AG09319 (cell line): ENCODE measurements around the gene GRID1.

Experiments
- DNase-seq: peaks from one replicate; pipeline ENCODE4 v3.0.0-alpha.2; 2010; ENCODE audit warnings: low read depth; ENCODE audit errors: extremely low read depth
- CTCF ChIP-seq: IDR thresholded peaks from 2 replicates; pipeline ENCODE4 v1.5.1; 2011; ENCODE audit warnings: low read depth, mild to moderate bottlenecking, inconsistent platforms, low read length, moderate library complexity

GRID1 gene

DNA sequence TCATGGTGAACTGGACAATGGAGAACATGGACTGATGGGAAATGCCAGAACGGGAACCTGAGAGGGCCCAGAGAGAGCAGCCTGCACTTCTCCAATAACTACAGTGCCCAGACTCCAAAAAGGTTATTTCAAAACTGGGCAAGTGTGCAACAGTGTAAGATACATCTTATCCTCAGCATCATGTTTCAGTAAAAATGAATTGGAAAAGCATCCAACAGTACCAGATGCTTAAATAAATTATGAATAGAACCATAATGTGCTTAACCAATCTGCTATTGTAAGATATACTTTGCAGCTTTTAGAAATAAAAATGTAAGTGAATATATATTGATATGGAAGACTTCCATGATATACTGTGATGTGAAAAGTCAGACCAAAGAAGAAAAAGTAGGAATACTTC lies 303.3 kb downstream of the GRID1 start:
- no peak for TF ChIP-seq CTCF

GRCh38 chr10:86062647-86063145 lies 303.9 kb downstream of the GRID1 start:
- DNase-seq = no peak
- TF ChIP-seq CTCF = no peak

More for the DNA sequence above, 303.3 kb downstream of the GRID1 start:
- DNase-seq = no peak

DNA sequence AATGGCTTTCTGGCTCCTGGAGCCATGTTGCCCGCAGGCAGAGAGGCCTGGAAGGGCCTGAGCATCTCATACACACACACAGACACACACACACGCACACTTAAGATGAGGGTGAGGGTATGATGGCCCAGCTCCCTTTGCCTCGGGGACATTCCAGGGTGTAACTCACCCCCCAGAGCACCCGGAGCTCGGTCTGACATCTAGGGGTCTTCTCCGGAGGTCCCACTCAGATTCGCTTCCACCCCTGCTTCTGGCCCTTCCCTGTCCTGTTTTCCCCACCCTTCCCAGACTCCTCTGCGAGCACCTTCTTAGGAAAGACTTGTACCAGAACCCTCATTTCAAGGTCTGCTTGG lies 304.4 kb downstream of the GRID1 start:
- no peak for DNase-seq
- no peak for TF ChIP-seq CTCF

- no peak for TF ChIP-seq CTCF
- no peak for DNase-seq
Measured at GRCh38 chr10:86061278-86062197, 305.1 kb downstream of the GRID1 start.

- no peak for TF ChIP-seq CTCF
- DNase-seq = no peak
Measured at GRCh38 chr10:86060386-86061277, 306.0 kb downstream of the GRID1 start.

GRCh38 chr10:86059892-86060291 lies 306.7 kb downstream of the GRID1 start:
- no peak for TF ChIP-seq CTCF
- no peak for DNase-seq

DNA sequence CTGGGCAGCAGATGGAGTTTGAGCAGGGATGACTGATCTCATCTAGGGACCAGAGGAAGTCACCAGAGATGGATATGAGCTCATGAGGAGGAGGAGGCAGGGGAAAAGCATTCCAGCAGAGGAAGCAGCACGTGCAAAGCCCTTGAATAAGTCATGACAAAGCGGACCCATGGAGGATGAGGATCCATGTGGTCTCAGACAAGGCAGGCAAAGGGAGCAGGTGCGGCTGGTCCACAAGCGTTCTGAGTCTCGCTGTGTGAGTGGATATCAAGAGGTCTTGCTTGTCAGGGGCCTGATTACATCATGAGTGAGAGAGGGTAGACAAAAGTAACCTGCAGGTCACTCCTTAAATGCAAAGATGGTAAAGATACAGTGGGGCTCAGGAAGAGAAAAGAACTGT lies 307.6 kb downstream of the GRID1 start:
- TF ChIP-seq CTCF = no peak
- DNase-seq = no peak
